Smooth muscle cell (in vitro differentiated cells): ENCODE measurements around the gene RDH8. TPM values are rescaled to one million over a fixed set of nuclear protein-coding genes. Genes with fewer than 3 reads are reported as not detected.

ENCODE experiments used
- DNase-seq: peaks from one replicate; lab custom pipeline; 2025; ENCODE audit not compliant: unreplicated experiment; lab: John Stamatoyannopoulos, UW
- H2AFZ ChIP-seq: fragments of 200-600 bp; sonication (generic); 2 replicates; pipeline ENCODE4 v1.6.0; 2016; ENCODE audit warnings: antibody characterized with exemption, low read depth, mild to moderate bottlenecking
- H3F3A ChIP-seq: fragments of 200-600 bp; sonication (generic); 2 replicates; pipeline ENCODE4 v1.6.0; 2017; ENCODE audit warnings: antibody characterized with exemption, low read depth
- H3K27ac ChIP-seq: fragments of 200-600 bp; sonication (generic); 2 replicates; pipeline ENCODE4 v1.5.1; 2016; ENCODE audit warnings: low read depth, mild to moderate bottlenecking
- H3K27me3 ChIP-seq: fragments of 200-600 bp; sonication (generic); 2 replicates; pipeline ENCODE4 v1.6.1; 2016; ENCODE audit warnings: low read depth, mild to moderate bottlenecking
- H3K36me3 ChIP-seq: fragments of 200-600 bp; sonication (generic); 2 replicates; pipeline ENCODE4 v1.5.1; 2016; ENCODE audit warnings: low read depth
- H3K4me1 ChIP-seq: fragments of 200-600 bp; sonication (generic); 2 replicates; pipeline ENCODE4 v1.5.1; 2016; ENCODE audit warnings: low read depth
- H3K4me2 ChIP-seq: fragments of 200-600 bp; sonication (generic); 2 replicates; pipeline ENCODE4 v1.6.0; 2016; ENCODE audit warnings: mild to moderate bottlenecking
- H3K4me3 ChIP-seq: fragments of 200-600 bp; sonication (generic); 2 replicates; pipeline ENCODE4 v1.5.1; 2016; ENCODE audit warnings: mild to moderate bottlenecking
- H3K79me2 ChIP-seq: fragments of 200-600 bp; sonication (generic); 2 replicates; pipeline ENCODE4 v1.6.0; 2016; ENCODE audit warnings: low read depth, mild to moderate bottlenecking
- H3K9ac ChIP-seq: fragments of 200-600 bp; sonication (generic); 2 replicates; pipeline ENCODE4 v1.6.0; 2016; ENCODE audit warnings: low read depth
- H3K9me3 ChIP-seq: fragments of 200-600 bp; sonication (generic); replicated peaks from 2 replicates; pipeline ENCODE4 v1.5.1; 2016; ENCODE audit warnings: low read depth
- H4K20me1 ChIP-seq: fragments of 200-600 bp; sonication (generic); 2 replicates; pipeline ENCODE4 v1.6.0; 2016; ENCODE audit warnings: low read depth
- WGBS: methylation state at CpG from one replicate; pipeline ENCODE4 v1.1.7; 2016; ENCODE audit warnings: low lambda C conversion rate; 5-methylcytosine and 5-hydroxymethylcytosine counted together
- polyA plus RNA-seq: library from polyadenylated mRNA; unstranded; fragments of >200 nt; fragmentation: Nextera tagmentation; extraction: Ambion mirVana; gene quantifications from 2 replicates; pipeline ENCODE4 v1.2.1, GENCODE V29; 2016
- total RNA-seq: library from RNA; depleted of rRNA; stranded (reverse); fragments of >200 nt; gene quantifications from 2 replicates; pipeline ENCODE4 v1.2.3, GENCODE V29; 2014
- TF ChIP-seq, protein P1 (sequence below): fragments of 200-600 bp; sonication (generic); IDR thresholded peaks from 2 replicates; pipeline ENCODE4 v1.5.1; 2017; ENCODE audit warnings: borderline replicate concordance, mild to moderate bottlenecking, antibody characterized with exemption; ENCODE audit not compliant: insufficient read depth, poor library complexity, severe bottlenecking

RDH8 gene
- total and polyA plus RNA-seq, 2 experiments from 2014 or later, result not detected

DNA sequence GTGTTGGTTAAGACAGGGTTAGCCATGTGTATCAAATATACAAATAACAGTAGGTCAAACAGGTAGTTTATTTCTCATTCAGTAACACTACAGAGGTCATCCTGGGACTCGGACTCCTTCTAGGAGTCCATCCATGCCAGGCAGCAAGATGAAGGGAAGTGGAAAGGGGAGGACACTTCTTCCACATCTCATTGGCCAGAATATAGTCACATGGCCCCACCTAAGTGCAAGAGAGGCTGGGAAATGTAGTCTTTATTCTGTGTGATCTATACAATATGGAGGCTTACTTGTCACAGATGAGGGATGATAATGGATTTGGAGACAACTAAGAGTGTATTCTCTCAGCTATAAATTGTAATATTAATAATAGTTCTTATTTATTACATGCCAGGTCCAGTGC lies 31.1 kb downstream of the RDH8 start:
- peaks cover 7% of the 10 kb centered on the region for H3K9me3 ChIP-seq
- no peak overlapping the region for H3K4me2 ChIP-seq
- H3K4me3 ChIP-seq, result no peak overlapping the region
- no peak overlapping the region for H3K9ac ChIP-seq
- H3K36me3 ChIP-seq, result no peaks in the 10 kb centered on the region
- no peaks in the 10 kb centered on the region for H3K27me3 ChIP-seq
- TF ChIP-seq, protein P1, sequence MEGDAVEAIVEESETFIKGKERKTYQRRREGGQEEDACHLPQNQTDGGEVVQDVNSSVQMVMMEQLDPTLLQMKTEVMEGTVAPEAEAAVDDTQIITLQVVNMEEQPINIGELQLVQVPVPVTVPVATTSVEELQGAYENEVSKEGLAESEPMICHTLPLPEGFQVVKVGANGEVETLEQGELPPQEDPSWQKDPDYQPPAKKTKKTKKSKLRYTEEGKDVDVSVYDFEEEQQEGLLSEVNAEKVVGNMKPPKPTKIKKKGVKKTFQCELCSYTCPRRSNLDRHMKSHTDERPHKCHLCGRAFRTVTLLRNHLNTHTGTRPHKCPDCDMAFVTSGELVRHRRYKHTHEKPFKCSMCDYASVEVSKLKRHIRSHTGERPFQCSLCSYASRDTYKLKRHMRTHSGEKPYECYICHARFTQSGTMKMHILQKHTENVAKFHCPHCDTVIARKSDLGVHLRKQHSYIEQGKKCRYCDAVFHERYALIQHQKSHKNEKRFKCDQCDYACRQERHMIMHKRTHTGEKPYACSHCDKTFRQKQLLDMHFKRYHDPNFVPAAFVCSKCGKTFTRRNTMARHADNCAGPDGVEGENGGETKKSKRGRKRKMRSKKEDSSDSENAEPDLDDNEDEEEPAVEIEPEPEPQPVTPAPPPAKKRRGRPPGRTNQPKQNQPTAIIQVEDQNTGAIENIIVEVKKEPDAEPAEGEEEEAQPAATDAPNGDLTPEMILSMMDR, result no peak
- no peaks in the 10 kb centered on the region for H3F3A ChIP-seq
- H2AFZ ChIP-seq, result no peak overlapping the region
- no peaks in the 10 kb centered on the region for H4K20me1 ChIP-seq
- H3K27ac ChIP-seq, result no peak overlapping the region
- H3K4me1 ChIP-seq, result no peaks in the 10 kb centered on the region
- no peak for DNase-seq
- 76% methylated on average over 1 of the region's 1 CpG for whole genome bisulfite sequencing
- H3K79me2 ChIP-seq, result no peaks in the 10 kb centered on the region

DNA sequence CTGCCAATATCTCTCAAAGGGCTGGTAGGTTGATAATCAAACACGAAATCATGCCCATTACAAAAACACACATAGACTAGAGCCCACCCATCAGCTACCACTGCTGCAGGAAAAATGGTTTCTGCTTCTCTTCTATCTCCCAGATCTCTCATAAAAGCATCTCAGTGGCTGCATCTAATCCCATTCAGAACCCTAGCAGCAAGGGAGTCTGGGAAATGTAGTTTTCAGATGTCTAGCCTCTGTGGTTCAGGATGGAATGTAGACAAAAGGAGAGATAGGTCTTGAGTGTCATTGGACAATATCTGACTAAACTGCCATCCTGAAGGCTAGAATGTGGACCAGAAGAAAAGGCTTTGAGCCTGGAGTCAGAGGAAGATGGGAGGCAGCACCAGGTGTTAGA lies 32.1 kb downstream of the RDH8 start:
- TF ChIP-seq, protein P1, result no peak
- WGBS, result 58% methylated on average over 1 of the region's 1 CpG

DNA sequence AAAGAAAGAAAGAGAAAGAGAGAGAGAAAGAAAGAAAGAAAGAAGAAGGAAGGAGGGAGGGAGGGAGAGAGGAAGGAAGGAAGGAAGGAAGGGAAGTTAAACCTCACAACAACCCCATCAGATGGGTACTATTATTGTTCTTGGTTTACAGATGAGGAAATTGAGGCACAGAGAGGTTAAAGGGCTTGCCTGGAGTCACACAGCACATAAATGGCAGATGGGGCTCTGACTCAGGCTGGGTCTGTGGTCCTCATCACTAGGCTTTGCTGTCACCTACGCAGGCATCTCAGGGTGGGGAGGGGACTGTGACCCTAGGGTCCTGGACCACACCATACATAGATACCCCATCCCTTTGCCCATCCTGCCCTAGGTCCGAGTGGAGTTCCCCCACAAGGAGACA lies 36.3 kb downstream of the RDH8 start:
- H4K20me1 ChIP-seq, result no peaks in the 10 kb centered on the region
- no peak overlapping the region for H3K4me2 ChIP-seq
- H3K4me3 ChIP-seq, result no peak overlapping the region
- H3K9me3 ChIP-seq, result peaks cover 4% of the 10 kb centered on the region
- H2AFZ ChIP-seq, result no peak overlapping the region
- H3K27ac ChIP-seq, result no peak overlapping the region
- no peaks in the 10 kb centered on the region for H3K36me3 ChIP-seq
- no peaks in the 10 kb centered on the region for H3K79me2 ChIP-seq
- TF ChIP-seq, protein P1, result no peak
- DNase-seq, result no peak
- 59% methylated on average over 2 of the region's 2 CpGs for WGBS
- H3K9ac ChIP-seq, result no peak overlapping the region
- no peaks in the 10 kb centered on the region for H3K27me3 ChIP-seq
- no peaks in the 10 kb centered on the region for H3F3A ChIP-seq
- no peaks in the 10 kb centered on the region for H3K4me1 ChIP-seq

More for the DNA sequence above, 32.1 kb downstream of the RDH8 start:
- no peak for DNase-seq
- H3F3A ChIP-seq, result no peaks in the 10 kb centered on the region
- no peaks in the 10 kb centered on the region for H3K27me3 ChIP-seq
- H3K36me3 ChIP-seq, result no peaks in the 10 kb centered on the region
- no peaks in the 10 kb centered on the region for H4K20me1 ChIP-seq
- no peaks in the 10 kb centered on the region for H3K4me1 ChIP-seq
- no peak overlapping the region for H3K4me2 ChIP-seq
- no peak overlapping the region for H3K4me3 ChIP-seq
- no peak overlapping the region for H2AFZ ChIP-seq
- no peaks in the 10 kb centered on the region for H3K79me2 ChIP-seq
- peaks cover 7% of the 10 kb centered on the region for H3K9me3 ChIP-seq
- H3K27ac ChIP-seq, result no peak overlapping the region
- no peak overlapping the region for H3K9ac ChIP-seq

DNA sequence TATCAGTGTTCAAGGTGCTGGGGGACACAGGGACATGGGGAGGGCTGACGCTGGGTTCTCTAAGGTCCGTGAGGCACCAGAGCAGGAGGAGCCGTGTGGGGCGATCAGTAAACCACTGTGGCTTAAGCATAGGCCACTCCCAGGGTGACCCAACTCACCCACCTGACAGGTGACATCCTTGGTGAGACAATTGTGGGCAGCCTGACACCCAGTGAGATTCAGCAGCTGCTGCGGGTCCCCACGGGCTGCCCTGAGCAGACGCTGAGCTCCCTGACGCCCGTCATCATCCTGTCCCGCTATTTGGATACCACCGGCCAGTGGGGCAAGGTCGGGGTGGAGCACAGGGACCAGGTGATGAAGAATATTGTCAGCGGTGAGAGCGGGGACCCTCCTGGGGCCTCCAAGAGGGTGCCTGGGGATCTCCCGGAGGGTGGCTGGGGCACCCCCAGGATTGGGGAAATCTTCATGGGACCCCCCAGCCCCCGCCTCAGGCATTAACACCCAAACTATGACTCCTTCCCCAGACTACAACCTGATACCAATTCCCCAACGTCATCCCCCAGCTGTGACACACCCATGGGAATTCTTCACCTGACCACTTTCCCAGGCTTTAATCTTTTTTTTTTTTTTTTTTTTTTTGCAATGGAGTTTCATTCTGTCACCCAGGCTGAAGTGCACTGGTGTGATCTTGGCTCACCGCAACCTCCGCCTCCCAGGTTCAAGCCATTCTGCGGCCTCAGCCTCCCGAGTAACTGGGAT lies 39.5 kb downstream of the RDH8 start:
- no peak for DNase-seq
- TF ChIP-seq, protein P1, result no peak
- Histone ChIP-seq H3F3A (no peaks in the 10 kb centered on the region), H3K79me2 (no peaks in the 10 kb centered on the region), H3K9ac (no peak overlapping the region), H3K36me3 (no peaks in the 10 kb centered on the region), H3K4me1 (no peaks in the 10 kb centered on the region), H3K27ac (no peak overlapping the region), H3K4me2 (no peak overlapping the region), H3K4me3 (no peak overlapping the region), H4K20me1 (no peaks in the 10 kb centered on the region), H2AFZ (no peak overlapping the region), H3K27me3 (peaks cover 2% of the 10 kb centered on the region), H3K9me3 (no peaks in the 10 kb centered on the region)
- 81% methylated on average over 21 of the region's 21 CpGs for WGBS
